Nephron progenitor cell (in vitro differentiated cells): ENCODE data around the gene ESPN.

Source experiments
- DNase-seq: peaks from one replicate; pipeline ENCODE4 v3.0.0; 2021
- H3K27ac Mint-ChIP-seq: 2 replicates; pipeline ENCODE4 v1.8.0; 2021; ENCODE audit warnings: mild to moderate bottlenecking, moderate library complexity, mixed read lengths
- H3K27me3 Mint-ChIP-seq: 2 replicates; pipeline ENCODE4 v1.8.0; 2021; ENCODE audit warnings: mild to moderate bottlenecking, low read depth, mixed read lengths; ENCODE audit not compliant: poor library complexity
- H3K36me3 Mint-ChIP-seq: 2 replicates; pipeline ENCODE4 v1.8.0; 2021; ENCODE audit warnings: low read depth, mixed read lengths
- H3K4me1 Mint-ChIP-seq: 2 replicates; pipeline ENCODE4 v1.8.0; 2021; ENCODE audit warnings: mixed read lengths
- H3K4me3 Mint-ChIP-seq: 2 replicates; pipeline ENCODE4 v1.8.0; 2021; ENCODE audit warnings: mild to moderate bottlenecking, moderate library complexity, mixed read lengths
- H3K9me3 Mint-ChIP-seq: 2 replicates; pipeline ENCODE4 v1.8.0; 2021; ENCODE audit warnings: mild to moderate bottlenecking, moderate library complexity, mixed read lengths
- TF ChIP-seq, protein P1 (sequence below): fragments of 200-600 bp; sonication (generic); IDR thresholded peaks from 2 replicates; pipeline ENCODE4 v1.5.0; 2021; ENCODE audit warnings: antibody characterized with exemption

Gene ESPN

DNA sequence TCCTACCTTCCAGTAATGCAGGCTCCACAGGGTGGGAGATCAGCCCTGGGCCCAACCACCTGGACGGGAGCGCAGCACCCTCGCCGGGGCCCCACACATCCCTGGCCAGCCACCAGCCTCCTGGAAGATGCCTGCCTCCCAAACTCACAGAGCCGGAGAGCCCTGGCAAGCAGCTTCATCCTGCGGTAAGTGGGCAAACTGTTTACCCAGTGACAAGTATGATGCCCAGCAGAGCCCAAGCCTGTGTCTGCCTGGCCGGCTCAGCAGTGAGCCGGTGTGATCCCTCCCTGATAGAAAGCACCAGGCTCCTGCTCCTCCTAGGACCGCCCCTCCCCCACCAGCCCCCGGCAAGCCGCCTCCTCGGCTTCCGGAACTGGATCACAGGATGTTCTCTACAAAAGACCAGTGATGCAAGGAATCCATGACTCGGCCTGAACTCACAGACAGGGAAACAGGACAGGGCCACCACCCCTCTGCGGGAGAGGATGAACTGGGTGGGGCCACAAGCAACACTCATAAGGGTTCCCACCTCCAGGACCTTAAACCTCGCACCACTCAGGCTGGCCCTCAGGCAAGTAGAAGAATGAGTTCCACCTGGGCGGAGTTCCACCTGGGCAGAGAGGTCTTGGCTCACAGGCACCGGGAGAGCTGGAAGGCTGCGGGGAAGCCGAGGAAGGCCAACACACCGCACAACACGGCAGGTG, 38.9 kb upstream of the ESPN start:
- Mint-ChIP-seq H3K27me3 (peaks cover 10% of the 10 kb centered on the region), H3K4me3 (peak overlapping the region; percentile 23), H3K4me1 (peaks cover 31% of the 10 kb centered on the region), H3K36me3 (peaks cover 7% of the 10 kb centered on the region), H3K27ac (peak overlapping the region; percentile 39), H3K9me3 (peaks cover 24% of the 10 kb centered on the region)
- TF ChIP-seq, protein P1, sequence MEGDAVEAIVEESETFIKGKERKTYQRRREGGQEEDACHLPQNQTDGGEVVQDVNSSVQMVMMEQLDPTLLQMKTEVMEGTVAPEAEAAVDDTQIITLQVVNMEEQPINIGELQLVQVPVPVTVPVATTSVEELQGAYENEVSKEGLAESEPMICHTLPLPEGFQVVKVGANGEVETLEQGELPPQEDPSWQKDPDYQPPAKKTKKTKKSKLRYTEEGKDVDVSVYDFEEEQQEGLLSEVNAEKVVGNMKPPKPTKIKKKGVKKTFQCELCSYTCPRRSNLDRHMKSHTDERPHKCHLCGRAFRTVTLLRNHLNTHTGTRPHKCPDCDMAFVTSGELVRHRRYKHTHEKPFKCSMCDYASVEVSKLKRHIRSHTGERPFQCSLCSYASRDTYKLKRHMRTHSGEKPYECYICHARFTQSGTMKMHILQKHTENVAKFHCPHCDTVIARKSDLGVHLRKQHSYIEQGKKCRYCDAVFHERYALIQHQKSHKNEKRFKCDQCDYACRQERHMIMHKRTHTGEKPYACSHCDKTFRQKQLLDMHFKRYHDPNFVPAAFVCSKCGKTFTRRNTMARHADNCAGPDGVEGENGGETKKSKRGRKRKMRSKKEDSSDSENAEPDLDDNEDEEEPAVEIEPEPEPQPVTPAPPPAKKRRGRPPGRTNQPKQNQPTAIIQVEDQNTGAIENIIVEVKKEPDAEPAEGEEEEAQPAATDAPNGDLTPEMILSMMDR = no peak
- peak; percentile 75 for DNase-seq

- H3K27ac Mint-ChIP-seq = peak overlapping the region; percentile 32
Observed at GRCh38 chr1:6386371-6386949, 38.1 kb upstream of the ESPN start.

GRCh38 chr1:6389971-6390370, 34.6 kb upstream of the ESPN start:
- Mint-ChIP-seq H3K9me3 (no peaks in the 10 kb centered on the region), H3K4me1 (peaks cover 47% of the 10 kb centered on the region), H3K4me3 (no peak overlapping the region), H3K27me3 (peaks cover 28% of the 10 kb centered on the region), H3K36me3 (peaks cover 6% of the 10 kb centered on the region), H3K27ac (no peak overlapping the region)
- DNase-seq = no peak
- TF ChIP-seq, protein P1 = no peak

More at GRCh38 chr1:6386371-6386949, 38.1 kb upstream of the ESPN start:
- Mint-ChIP-seq H3K4me3 (no peak overlapping the region), H3K27me3 (peaks cover 15% of the 10 kb centered on the region), H3K36me3 (peaks cover 6% of the 10 kb centered on the region), H3K9me3 (peaks cover 20% of the 10 kb centered on the region), H3K4me1 (peaks cover 32% of the 10 kb centered on the region)
- no peak for DNase-seq
- TF ChIP-seq, protein P1 = no peak

GRCh38 chr1:6391951-6392808, 32.4 kb upstream of the ESPN start:
- Mint-ChIP-seq H3K36me3 (peaks cover 6% of the 10 kb centered on the region), H3K27me3 (peaks cover 34% of the 10 kb centered on the region), H3K9me3 (no peaks in the 10 kb centered on the region), H3K27ac (no peak overlapping the region), H3K4me3 (peak overlapping the region; percentile 81), H3K4me1 (peaks cover 25% of the 10 kb centered on the region)
- DNase-seq = no peak
- TF ChIP-seq, protein P1 = no peak

DNA sequence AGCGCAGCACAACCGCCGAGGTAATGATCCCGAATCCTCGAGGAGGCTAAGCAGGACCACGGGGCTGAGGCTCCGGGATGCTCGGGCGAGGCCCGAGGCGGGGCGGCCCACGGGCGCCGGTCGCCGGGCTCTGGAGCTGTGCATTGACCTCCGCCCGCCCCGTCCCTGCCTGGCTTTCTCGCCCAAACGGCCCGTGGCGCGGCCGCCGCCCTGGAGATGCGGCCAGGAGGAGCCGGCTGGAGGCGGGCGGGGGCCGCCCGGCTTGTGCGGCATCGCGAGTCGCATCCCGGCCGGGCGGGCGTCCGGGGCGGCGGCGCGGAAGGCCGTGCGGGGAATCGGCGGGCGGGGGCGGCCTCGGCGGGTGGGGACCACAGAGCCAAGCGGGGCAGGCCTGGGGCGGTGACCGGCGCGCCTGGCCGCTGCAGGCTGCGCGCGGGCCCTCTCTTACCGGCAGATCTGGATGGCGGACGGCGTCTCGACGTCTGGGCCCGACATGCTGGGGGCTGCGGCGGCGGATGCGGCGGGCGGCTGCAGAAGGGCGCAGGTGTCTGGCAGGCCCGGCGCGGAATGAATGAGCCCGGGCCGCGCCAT, 31.7 kb upstream of the ESPN start:
- H3K27ac Mint-ChIP-seq = no peak overlapping the region

More for the DNA sequence above, 31.7 kb upstream of the ESPN start:
- Mint-ChIP-seq H3K36me3 (peaks cover 6% of the 10 kb centered on the region), H3K4me1 (peaks cover 26% of the 10 kb centered on the region), H3K4me3 (peak overlapping the region; percentile 81), H3K27me3 (peaks cover 36% of the 10 kb centered on the region), H3K9me3 (no peaks in the 10 kb centered on the region)
- DNase-seq = peak; percentile 62
- TF ChIP-seq, protein P1 = no peak
